HEK293 (cell line): Measurements from ENCODE around the gene MSANTD2.

Source experiments
- CTCF ChIA-PET: fragments of 350-600 bp; formaldehyde crosslinking; extraction: SDS; loops from one replicate; lab custom pipeline; 2021; ENCODE audit warnings: antibody characterized with exemption; lab: Yijun Ruan, JAX
- POLR2A ChIA-PET: fragments of 300-600 bp; formaldehyde crosslinking; extraction: SDS; loops from one replicate; lab custom pipeline; 2020; ENCODE audit warnings: antibody characterized with exemption, inconsistent platforms; lab: Yijun Ruan, JAX
- H3K27ac ChIP-seq: fragments of 200-500 bp; sonication (Bioruptor generic); 2 replicates; pipeline ENCODE4 v1.5.1; 2014; ENCODE audit warnings: low read depth, low read length, control low read depth, inconsistent platforms; ENCODE audit errors: extremely low read depth
- H3K36me3 ChIP-seq, 2 experiments: fragments of 200-500 bp in 1 of 2; sonication (Bioruptor generic) in 1 of 2; 1 replicate in 1 of 2; 2 replicates in 1 of 2; pipeline ENCODE4 v1.5.1; 2014 to 2017; ENCODE audit warnings: inconsistent platforms in 2 of 2, low read length in 2 of 2; ENCODE audit not compliant: control insufficient read depth in 2 of 2, insufficient read depth in 1 of 2
- H3K4me1 ChIP-seq: fragments of 200-500 bp; sonication (Bioruptor generic); 2 replicates; pipeline ENCODE4 v1.5.1; 2014; ENCODE audit warnings: mild to moderate bottlenecking, low read length, inconsistent platforms; ENCODE audit not compliant: control insufficient read depth, insufficient read depth
- H3K4me3 ChIP-seq: 2 replicates; pipeline ENCODE4 v1.5.1; 2011; ENCODE audit warnings: low read depth, mild to moderate bottlenecking, control low read depth, low read length, moderate library complexity
- H3K9me3 ChIP-seq: fragments of 200-500 bp; sonication (Bioruptor generic); 2 replicates; pipeline ENCODE4 v1.5.1; 2014; ENCODE audit warnings: low read depth, low read length, inconsistent platforms; ENCODE audit not compliant: control insufficient read depth, insufficient read depth
- KLF1 ChIP-seq: fragments of 450-650 bp; formaldehyde crosslinking; IDR thresholded peaks from 2 replicates; pipeline ENCODE4 v1.5.1; 2016; ENCODE audit warnings: missing biosample characterization, missing genetic modification characterization
- KLF9 ChIP-seq: fragments of 450-650 bp; formaldehyde crosslinking; IDR thresholded peaks from 2 replicates; pipeline ENCODE4 v1.5.1; 2016; ENCODE audit warnings: missing biosample characterization, missing genetic modification characterization, low read depth
- OSR2 ChIP-seq: fragments of 450-650 bp; formaldehyde crosslinking; IDR thresholded peaks from 2 replicates; pipeline ENCODE4 v1.5.1; 2016; ENCODE audit warnings: missing biosample characterization, missing genetic modification characterization
- PRDM10 ChIP-seq: fragments of 450-650 bp; formaldehyde crosslinking; IDR thresholded peaks from 2 replicates; pipeline ENCODE4 v1.5.1; 2016; ENCODE audit warnings: missing biosample characterization, missing genetic modification characterization
- ZFP41 ChIP-seq: fragments of 450-650 bp; formaldehyde crosslinking; IDR thresholded peaks from 2 replicates; pipeline ENCODE4 v1.5.1; 2016; ENCODE audit warnings: missing biosample characterization, missing genetic modification characterization, borderline replicate concordance
- ZNF112 ChIP-seq: fragments of 450-650 bp; formaldehyde crosslinking; IDR thresholded peaks from 2 replicates; pipeline ENCODE4 v1.5.0; 2017; ENCODE audit warnings: missing biosample characterization, missing genetic modification characterization
- ZNF157 ChIP-seq: fragments of 450-650 bp; formaldehyde crosslinking; IDR thresholded peaks from 2 replicates; pipeline ENCODE4 v1.5.1; 2016; ENCODE audit warnings: missing biosample characterization, missing genetic modification characterization
- ZNF2 ChIP-seq: fragments of 450-650 bp; formaldehyde crosslinking; IDR thresholded peaks from 2 replicates; pipeline ENCODE4 v1.5.1; 2016; ENCODE audit warnings: missing biosample characterization, missing genetic modification characterization
- ZNF214 ChIP-seq: fragments of 450-650 bp; formaldehyde crosslinking; IDR thresholded peaks from 2 replicates; pipeline ENCODE4 v1.5.1; 2017; ENCODE audit warnings: missing biosample characterization, mild to moderate bottlenecking, missing genetic modification characterization, borderline replicate concordance
- ZNF23 ChIP-seq: fragments of 450-650 bp; formaldehyde crosslinking; IDR thresholded peaks from 2 replicates; pipeline ENCODE4 v1.5.1; 2016; ENCODE audit warnings: missing biosample characterization, missing genetic modification characterization, borderline replicate concordance
- ZNF280C ChIP-seq: fragments of 450-650 bp; formaldehyde crosslinking; IDR thresholded peaks from 2 replicates; pipeline ENCODE4 v1.5.1; 2016; ENCODE audit warnings: missing biosample characterization, missing genetic modification characterization
- ZNF311 ChIP-seq: fragments of 450-650 bp; formaldehyde crosslinking; IDR thresholded peaks from 2 replicates; pipeline ENCODE4 v1.5.1; 2017; ENCODE audit warnings: missing biosample characterization, missing genetic modification characterization, borderline replicate concordance
- ZNF341 ChIP-seq: fragments of 450-650 bp; formaldehyde crosslinking; IDR thresholded peaks from 2 replicates; pipeline ENCODE4; 2016; ENCODE audit warnings: low read depth, missing biosample characterization, missing genetic modification characterization
- ZNF37A ChIP-seq: fragments of 450-650 bp; IDR thresholded peaks from 2 replicates; pipeline ENCODE4 v1.5.1; 2018; ENCODE audit warnings: missing biosample characterization, missing genetic modification characterization
- ZNF398 ChIP-seq: fragments of 450-650 bp; formaldehyde crosslinking; IDR thresholded peaks from 2 replicates; pipeline ENCODE4 v1.5.1; 2017; ENCODE audit warnings: missing biosample characterization, missing genetic modification characterization
- ZNF548 ChIP-seq: fragments of 450-650 bp; formaldehyde crosslinking; IDR thresholded peaks from 2 replicates; pipeline ENCODE4 v1.5.1; 2016; ENCODE audit warnings: missing biosample characterization, missing genetic modification characterization
- ZNF558 ChIP-seq: fragments of 450-650 bp; formaldehyde crosslinking; IDR thresholded peaks from 2 replicates; pipeline ENCODE4 v1.5.1; 2016; ENCODE audit warnings: missing biosample characterization, missing genetic modification characterization
- ZNF621 ChIP-seq: fragments of 450-650 bp; formaldehyde crosslinking; IDR thresholded peaks from 2 replicates; pipeline ENCODE4 v1.5.1; 2017; ENCODE audit warnings: missing biosample characterization, missing genetic modification characterization
- ZNF624 ChIP-seq: fragments of 450-650 bp; formaldehyde crosslinking; IDR thresholded peaks from 2 replicates; pipeline ENCODE4 v1.5.1; 2017; ENCODE audit warnings: missing biosample characterization, missing genetic modification characterization
- ZNF785 ChIP-seq: fragments of 450-650 bp; formaldehyde crosslinking; IDR thresholded peaks from 2 replicates; pipeline ENCODE4 v1.5.1; 2016; ENCODE audit warnings: missing biosample characterization, missing genetic modification characterization
- TF ChIP-seq, protein P1 (sequence below): fragments of 450-650 bp; formaldehyde crosslinking; IDR thresholded peaks from 2 replicates; pipeline ENCODE4 v1.5.1; 2016; ENCODE audit warnings: missing biosample characterization, missing genetic modification characterization

MSANTD2 gene

DNA sequence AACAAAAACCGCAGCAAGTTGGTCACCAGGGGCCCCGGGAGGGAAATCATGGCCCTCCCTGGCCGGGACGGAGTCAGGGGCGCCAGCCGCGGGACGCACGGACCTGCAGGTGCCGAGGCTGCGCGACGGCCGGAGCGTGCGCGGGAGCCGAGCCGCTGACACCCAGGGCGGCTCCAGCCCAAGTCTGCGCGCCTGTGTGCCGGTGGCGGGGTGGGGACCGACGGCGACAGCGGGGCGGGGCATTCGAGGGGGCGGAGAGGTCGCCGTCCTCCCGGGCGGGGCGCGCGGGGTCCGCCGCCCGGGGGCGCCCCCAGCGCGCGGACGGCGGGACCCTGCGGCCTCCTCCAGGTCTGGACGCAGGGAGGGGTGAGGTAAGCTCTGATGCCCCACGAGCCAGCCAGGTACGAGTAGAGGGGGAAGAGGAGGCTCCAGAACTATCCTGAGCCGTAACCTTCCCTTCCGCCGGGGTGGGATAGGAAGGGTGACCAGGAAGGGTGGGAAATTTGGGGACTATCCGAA, 38.0 kb downstream of the MSANTD2 start, which contains the start of gene ESAM (continued):
- TF ChIP-seq ZNF548 (tag by site-specific recombination), result no peak
- no peak for TF ChIP-seq ZNF311 (tag by site-specific recombination)
- peak; percentile 64 for TF ChIP-seq ZNF398 (tag by site-specific recombination)
- no peak for TF ChIP-seq OSR2 (tag by site-specific recombination)

GRCh38 chr11:124761301-124762104, 38.7 kb downstream of the MSANTD2 start:
- TF ChIP-seq ZNF621 (tag by site-specific recombination), result no peak
- TF ChIP-seq ZNF214 (tag by site-specific recombination), result no peak
- TF ChIP-seq ZNF157, result no peak
- TF ChIP-seq ZNF280C (tag by site-specific recombination), result no peak
- 0 out of 2 replicates have a peak, but pooled peaks have one; percentile 23 for TF ChIP-seq ZNF341 (tag by site-specific recombination)
- TF ChIP-seq, protein P1, sequence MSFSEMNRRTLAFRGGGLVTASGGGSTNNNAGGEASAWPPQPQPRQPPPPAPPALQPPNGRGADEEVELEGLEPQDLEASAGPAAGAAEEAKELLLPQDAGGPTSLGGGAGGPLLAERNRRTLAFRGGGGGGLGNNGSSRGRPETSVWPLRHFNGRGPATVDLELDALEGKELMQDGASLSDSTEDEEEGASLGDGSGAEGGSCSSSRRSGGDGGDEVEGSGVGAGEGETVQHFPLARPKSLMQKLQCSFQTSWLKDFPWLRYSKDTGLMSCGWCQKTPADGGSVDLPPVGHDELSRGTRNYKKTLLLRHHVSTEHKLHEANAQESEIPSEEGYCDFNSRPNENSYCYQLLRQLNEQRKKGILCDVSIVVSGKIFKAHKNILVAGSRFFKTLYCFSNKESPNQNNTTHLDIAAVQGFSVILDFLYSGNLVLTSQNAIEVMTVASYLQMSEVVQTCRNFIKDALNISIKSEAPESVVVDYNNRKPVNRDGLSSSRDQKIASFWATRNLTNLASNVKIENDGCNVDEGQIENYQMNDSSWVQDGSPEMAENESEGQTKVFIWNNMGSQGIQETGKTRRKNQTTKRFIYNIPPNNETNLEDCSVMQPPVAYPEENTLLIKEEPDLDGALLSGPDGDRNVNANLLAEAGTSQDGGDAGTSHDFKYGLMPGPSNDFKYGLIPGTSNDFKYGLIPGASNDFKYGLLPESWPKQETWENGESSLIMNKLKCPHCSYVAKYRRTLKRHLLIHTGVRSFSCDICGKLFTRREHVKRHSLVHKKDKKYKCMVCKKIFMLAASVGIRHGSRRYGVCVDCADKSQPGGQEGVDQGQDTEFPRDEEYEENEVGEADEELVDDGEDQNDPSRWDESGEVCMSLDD (tag by site-specific recombination), result no peak
- TF ChIP-seq ZNF37A (tag by site-specific recombination), result no peak
- Histone ChIP-seq H3K9me3 (no peaks in the 10 kb centered on the region), H3K4me3 (peak overlapping the region; percentile 57), H3K27ac (no peak overlapping the region), H3K36me3 (peaks cover 0 to 11% of the 10 kb centered on the region in 2 experiments; a peak in 1 of 3 replicates), H3K4me1 (no peaks in the 10 kb centered on the region)
- CTCF ChIA-PET, result interaction anchor here (0.6 to 3.5 kb wide), 14 partner anchors 7 to 117 kb away, joined by 3 to 40 read pairs (median 6); no protein-coding TSS in a partner anchor
- POLR2A ChIA-PET, result no interaction called here

GRCh38 chr11:124760806-124761205, 39.4 kb downstream of the MSANTD2 start:
- ChIA-PET POLR2A (no interaction called here), CTCF (interaction anchor here (0.6 to 1.7 kb wide), 9 partner anchors 8 to 116 kb away, joined by 3 to 9 read pairs (median 4); no protein-coding TSS in a partner anchor)
- H3K27ac ChIP-seq, result no peak overlapping the region
- H3K4me3 ChIP-seq, result no peak overlapping the region
- no peaks in the 10 kb centered on the region for H3K9me3 ChIP-seq
- H3K36me3 ChIP-seq, result peaks cover 0 to 11% of the 10 kb centered on the region in 2 experiments; a peak in 1 of 3 replicates
- no peaks in the 10 kb centered on the region for H3K4me1 ChIP-seq
- no peak for TF ChIP-seq ZNF624 (tag by site-specific recombination)
- no peak for TF ChIP-seq PRDM10
- no peak for TF ChIP-seq ZNF558 (tag by site-specific recombination)
- TF ChIP-seq ZNF785 (tag by site-specific recombination), result no peak
- no peak for TF ChIP-seq KLF1 (tag by site-specific recombination)
- no peak for TF ChIP-seq KLF9 (tag by site-specific recombination)
- no peak for TF ChIP-seq ZNF2 (tag by site-specific recombination)
- TF ChIP-seq ZFP41, result no peak
- no peak for TF ChIP-seq ZNF23 (tag by site-specific recombination)
- no peak for TF ChIP-seq ZNF112 (tag by site-specific recombination)
